WTC11 (cell line): ENCODE results near the gene AMD1. TPM values are rescaled to one million over a fixed set of nuclear protein-coding genes. Genes with fewer than 3 reads are reported as not detected.
"Not testable (repeated sequence)": the region's sequence is repeated elsewhere in the genome, so short reads cannot be mapped to it uniquely, and the experiment has no call there.

Source experiments
- ATAC-seq: fragments of 200-7000 bp; cut with Tn5 transposase; 2 replicates; pipeline ENCODE4 v1.10.0; 2021; ENCODE audit warnings: mild to moderate bottlenecking, moderate library complexity
- CTCF ChIA-PET: fragments of 300-600 bp; sonication (Branson Sonifier 250); formaldehyde crosslinking; loops from one replicate; lab custom pipeline; 2021; ENCODE audit warnings: antibody characterized with exemption; lab: Charles Lee
- POLR2A ChIA-PET: fragments of 350-600 bp; sonication (Branson Sonifier 250); formaldehyde crosslinking; loops from one replicate; lab custom pipeline; 2021; ENCODE audit warnings: antibody characterized with exemption; lab: Charles Lee
- DNase-seq: peaks from one replicate; pipeline ENCODE4 v3.0.0; 2021; ENCODE audit warnings: low spot score
- H3K27ac Mint-ChIP-seq: 2 replicates; pipeline ENCODE4 v1.8.0; 2021; ENCODE audit warnings: mixed read lengths
- H3K27me3 Mint-ChIP-seq: 2 replicates; pipeline ENCODE4 v1.8.0; 2021; ENCODE audit warnings: low read depth, mild to moderate bottlenecking, moderate library complexity, mixed read lengths
- H3K36me3 Mint-ChIP-seq: 2 replicates; pipeline ENCODE4 v1.8.0; 2021; ENCODE audit warnings: mixed read lengths
- H3K4me1 Mint-ChIP-seq: 2 replicates; pipeline ENCODE4 v1.8.0; 2022; ENCODE audit warnings: mixed read lengths
- H3K4me3 Mint-ChIP-seq: 2 replicates; pipeline ENCODE4 v1.8.0; 2021; ENCODE audit warnings: mild to moderate bottlenecking, moderate library complexity, mixed read lengths
- H3K9me3 Mint-ChIP-seq: 2 replicates; pipeline ENCODE4 v1.8.0; 2021; ENCODE audit warnings: mixed read lengths
- ETV6 ChIP-seq: sonication (generic); formaldehyde crosslinking; IDR thresholded peaks from 2 replicates; pipeline ENCODE4 v1.8.1; 2022; ENCODE audit warnings: mild to moderate bottlenecking, missing genetic modification reagents
- GTF2I ChIP-seq: fragments of 250-450 bp; sonication (Bioruptor Pico); conservative IDR thresholded peaks from 2 replicates; pipeline ENCODE4 v1.4.0; 2021; ENCODE audit warnings: mild to moderate bottlenecking
- HMGA2 ChIP-seq: fragments of 250-450 bp; sonication (Bioruptor Pico); IDR thresholded peaks from 2 replicates; pipeline ENCODE4 v1.4.0; 2021; ENCODE audit warnings: mild to moderate bottlenecking, moderate library complexity
- KAT7 ChIP-seq: sonication (generic); formaldehyde crosslinking; IDR thresholded peaks from 2 replicates; pipeline ENCODE4 v1.8.1; 2023; ENCODE audit warnings: missing genetic modification reagents, mild to moderate bottlenecking, borderline replicate concordance
- NFYB ChIP-seq: sonication (generic); formaldehyde crosslinking; conservative IDR thresholded peaks from 2 replicates; pipeline ENCODE4 v1.8.0; 2022; ENCODE audit warnings: low read depth, missing genetic modification reagents
- NR1H2 ChIP-seq: sonication (generic); formaldehyde crosslinking; IDR thresholded peaks from 2 replicates; pipeline ENCODE4 v1.9.0; 2021; ENCODE audit warnings: mild to moderate bottlenecking, moderate library complexity, missing genetic modification reagents
- OVOL2 ChIP-seq: fragments of 250-450 bp; sonication (Bioruptor Pico); IDR thresholded peaks from 2 replicates; pipeline ENCODE4 v1.9.0; 2021; ENCODE audit warnings: mild to moderate bottlenecking, borderline replicate concordance
- RELA ChIP-seq: sonication (generic); formaldehyde crosslinking; IDR thresholded peaks from 2 replicates; pipeline ENCODE4 v1.8.1; 2022; ENCODE audit warnings: missing genetic modification reagents, mild to moderate bottlenecking, borderline replicate concordance
- SMAD4 ChIP-seq: sonication (generic); formaldehyde crosslinking; IDR thresholded peaks from 2 replicates; pipeline ENCODE4 v1.8.0; 2022; ENCODE audit warnings: mild to moderate bottlenecking, missing genetic modification reagents
- SOX15 ChIP-seq: fragments of 250-450 bp; sonication (Bioruptor Pico); IDR thresholded peaks from 2 replicates; pipeline ENCODE4 v1.9.0; 2021; ENCODE audit warnings: mild to moderate bottlenecking
- SP1 ChIP-seq: sonication (generic); formaldehyde crosslinking; conservative IDR thresholded peaks from 2 replicates; pipeline ENCODE4 v1.8.1; 2022; ENCODE audit warnings: missing genetic modification reagents
- TEAD1 ChIP-seq: sonication (generic); formaldehyde crosslinking; IDR thresholded peaks from 2 replicates; pipeline ENCODE4 v1.8.0; 2022; ENCODE audit warnings: mild to moderate bottlenecking, missing genetic modification reagents
- ZBTB21 ChIP-seq: sonication (generic); formaldehyde crosslinking; IDR thresholded peaks from 2 replicates; pipeline ENCODE4 v1.8.1; 2023; ENCODE audit warnings: mild to moderate bottlenecking, missing genetic modification reagents, borderline replicate concordance
- ZNF138 ChIP-seq: sonication (generic); formaldehyde crosslinking; conservative IDR thresholded peaks from 2 replicates; pipeline ENCODE4 v1.8.1; 2022; ENCODE audit warnings: mild to moderate bottlenecking, moderate library complexity, missing genetic modification reagents
- ZNF317 ChIP-seq: sonication (generic); formaldehyde crosslinking; IDR thresholded peaks from 2 replicates; pipeline ENCODE4 v1.8.1; 2023; ENCODE audit warnings: low read depth, mild to moderate bottlenecking, moderate library complexity, missing genetic modification reagents, borderline replicate concordance
- ZNF416 ChIP-seq: fragments of 250-450 bp; sonication (Bioruptor Pico); IDR thresholded peaks from 2 replicates; pipeline ENCODE4 v1.9.0; 2021; ENCODE audit warnings: mild to moderate bottlenecking, inconsistent platforms
- total RNA-seq: library from RNA; stranded (reverse); gene quantifications from 3 replicates; pipeline ENCODE4 v1.2.3, GENCODE V29; 2021
- TF ChIP-seq, protein P1 (sequence below): sonication (generic); formaldehyde crosslinking; IDR thresholded peaks from 2 replicates; pipeline ENCODE4 v1.8.1; 2023; ENCODE audit warnings: mild to moderate bottlenecking, missing genetic modification reagents
- TF ChIP-seq, protein P2 (sequence below): sonication (generic); formaldehyde crosslinking; IDR thresholded peaks from 2 replicates; pipeline ENCODE4 v1.8.1; 2022; ENCODE audit warnings: low read depth, mild to moderate bottlenecking, moderate library complexity, missing genetic modification reagents, borderline replicate concordance
- TF ChIP-seq, protein P3 (sequence below): fragments of 250-450 bp; sonication (Bioruptor Pico); conservative IDR thresholded peaks from 2 replicates; pipeline ENCODE4 v1.9.0; 2021; ENCODE audit warnings: mild to moderate bottlenecking

AMD1 gene
- total RNA-seq, 1 experiment from 2014 or later = 122 TPM

DNA sequence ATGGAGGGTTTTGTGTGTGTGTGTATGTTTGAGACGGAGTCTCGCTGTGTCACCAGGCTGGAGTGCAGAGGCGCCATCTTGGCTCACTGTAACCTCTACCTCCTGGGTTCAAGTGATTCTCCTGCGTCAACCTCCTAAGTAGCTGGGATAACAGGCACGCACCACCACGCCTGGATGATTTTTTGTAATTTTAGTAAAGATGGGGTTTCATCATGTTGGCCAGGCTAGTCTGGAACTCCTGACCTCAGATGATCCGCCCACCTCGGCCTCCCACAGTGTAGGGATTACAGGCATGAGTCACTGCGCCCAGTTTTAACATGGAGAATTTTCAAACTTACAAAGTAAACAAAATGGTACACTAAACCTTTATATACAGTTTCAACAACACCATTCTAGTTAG lies 22.8 kb downstream of the AMD1 start (continued):
- TF ChIP-seq OVOL2 (CRISPR knock-in tag) (no peak), ZNF138 (no peak), ZBTB21 (no peak), KAT7 (no peak), TEAD1 (CRISPR knock-in tag) (no peak), SMAD4 (CRISPR knock-in tag) (no peak), ETV6 (no peak)
- TF ChIP-seq, protein P1, sequence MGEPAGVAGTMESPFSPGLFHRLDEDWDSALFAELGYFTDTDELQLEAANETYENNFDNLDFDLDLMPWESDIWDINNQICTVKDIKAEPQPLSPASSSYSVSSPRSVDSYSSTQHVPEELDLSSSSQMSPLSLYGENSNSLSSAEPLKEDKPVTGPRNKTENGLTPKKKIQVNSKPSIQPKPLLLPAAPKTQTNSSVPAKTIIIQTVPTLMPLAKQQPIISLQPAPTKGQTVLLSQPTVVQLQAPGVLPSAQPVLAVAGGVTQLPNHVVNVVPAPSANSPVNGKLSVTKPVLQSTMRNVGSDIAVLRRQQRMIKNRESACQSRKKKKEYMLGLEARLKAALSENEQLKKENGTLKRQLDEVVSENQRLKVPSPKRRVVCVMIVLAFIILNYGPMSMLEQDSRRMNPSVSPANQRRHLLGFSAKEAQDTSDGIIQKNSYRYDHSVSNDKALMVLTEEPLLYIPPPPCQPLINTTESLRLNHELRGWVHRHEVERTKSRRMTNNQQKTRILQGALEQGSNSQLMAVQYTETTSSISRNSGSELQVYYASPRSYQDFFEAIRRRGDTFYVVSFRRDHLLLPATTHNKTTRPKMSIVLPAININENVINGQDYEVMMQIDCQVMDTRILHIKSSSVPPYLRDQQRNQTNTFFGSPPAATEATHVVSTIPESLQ (CRISPR knock-in tag) = no peak
- TF ChIP-seq, protein P2, sequence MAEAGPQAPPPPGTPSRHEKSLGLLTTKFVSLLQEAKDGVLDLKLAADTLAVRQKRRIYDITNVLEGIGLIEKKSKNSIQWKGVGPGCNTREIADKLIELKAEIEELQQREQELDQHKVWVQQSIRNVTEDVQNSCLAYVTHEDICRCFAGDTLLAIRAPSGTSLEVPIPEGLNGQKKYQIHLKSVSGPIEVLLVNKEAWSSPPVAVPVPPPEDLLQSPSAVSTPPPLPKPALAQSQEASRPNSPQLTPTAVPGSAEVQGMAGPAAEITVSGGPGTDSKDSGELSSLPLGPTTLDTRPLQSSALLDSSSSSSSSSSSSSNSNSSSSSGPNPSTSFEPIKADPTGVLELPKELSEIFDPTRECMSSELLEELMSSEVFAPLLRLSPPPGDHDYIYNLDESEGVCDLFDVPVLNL = no peak
- TF ChIP-seq, all 79 proteins: peak for 0

DNA sequence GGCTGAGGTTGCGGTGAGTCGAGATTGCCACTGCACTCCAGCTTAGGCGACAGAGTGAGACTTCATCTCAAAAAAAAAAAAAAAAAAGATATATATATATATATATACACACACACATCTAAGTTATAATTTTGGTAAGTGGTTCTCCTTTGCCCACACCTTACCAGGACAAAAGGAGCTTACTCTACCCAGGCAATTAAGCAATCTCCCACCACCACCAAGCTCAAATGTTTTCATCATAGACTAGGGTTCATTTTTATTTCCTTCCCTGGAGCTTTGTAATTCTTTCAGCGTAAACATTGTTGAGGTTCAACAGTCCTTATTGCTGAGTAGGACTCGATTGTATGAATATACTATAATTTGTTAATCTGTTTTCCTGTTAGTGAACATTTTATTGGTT lies 23.5 kb downstream of the AMD1 start:
- H3K4me1 Mint-ChIP-seq = no peaks in the 10 kb centered on the region
- H3K27me3 Mint-ChIP-seq = no peaks in the 10 kb centered on the region
- ChIA-PET CTCF (interaction anchor here (0.7 kb wide), 1 partner anchor 12 kb away, joined by 3 read pairs; no protein-coding TSS in a partner anchor), POLR2A (interaction anchor here (0.7 to 1.2 kb wide), 2 partner anchors 24 to 221 kb away, joined by 3 to 4 read pairs; partner anchors contain the start of gene AMD1)
- peaks cover under 1% of the 10 kb centered on the region for H3K9me3 Mint-ChIP-seq
- H3K4me3 Mint-ChIP-seq = no peak overlapping the region
- TF ChIP-seq RELA (CRISPR knock-in tag) (no peak), SP1 (CRISPR knock-in tag) (no peak), ZNF317 (CRISPR knock-in tag) (no peak), NR1H2 (CRISPR knock-in tag) (no peak), SOX15 (CRISPR knock-in tag) (no peak), ZNF138 (no peak), ZNF416 (CRISPR knock-in tag) (no peak), NFYB (CRISPR knock-in tag) (no peak), HMGA2 (CRISPR knock-in tag) (no peak)
- TF ChIP-seq, protein P3, sequence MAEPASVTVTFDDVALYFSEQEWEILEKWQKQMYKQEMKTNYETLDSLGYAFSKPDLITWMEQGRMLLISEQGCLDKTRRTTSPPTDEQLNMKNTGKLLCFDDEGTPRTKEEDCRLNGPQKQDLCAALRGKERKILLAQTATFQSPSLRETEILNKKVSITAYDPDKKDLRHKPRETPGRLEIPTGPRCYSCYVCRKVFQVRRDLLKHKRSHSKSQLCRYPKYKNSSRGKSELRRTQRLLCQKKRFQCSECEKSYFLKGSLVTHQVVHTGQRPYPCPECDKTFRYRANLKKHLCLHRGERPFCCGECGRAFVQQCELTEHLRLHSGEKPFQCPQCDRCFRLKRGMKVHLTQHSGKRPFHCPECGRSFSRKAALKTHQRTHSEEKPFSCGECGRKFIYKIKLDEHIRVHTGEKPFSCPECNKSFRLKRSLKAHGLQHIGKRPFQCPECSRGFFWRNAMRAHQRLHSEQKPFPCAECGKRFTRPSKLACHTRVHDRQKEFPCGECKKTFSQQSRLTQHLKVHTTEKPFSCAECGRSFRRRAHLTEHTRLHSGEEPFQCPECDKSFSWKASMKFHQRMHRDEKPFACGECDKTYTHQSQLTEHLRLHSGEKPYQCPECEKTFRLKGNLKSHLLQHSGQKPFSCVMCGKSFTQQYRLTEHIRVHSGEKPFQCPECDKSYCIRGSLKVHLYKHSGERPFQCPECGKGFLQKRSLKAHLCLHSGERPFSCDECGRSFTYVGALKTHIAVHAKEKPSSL (CRISPR knock-in tag) = no peak
- H3K27ac Mint-ChIP-seq = no peak overlapping the region
- peaks cover 49% of the 10 kb centered on the region for H3K36me3 Mint-ChIP-seq
- DNase-seq = no peak
- no peak for ATAC-seq

DNA sequence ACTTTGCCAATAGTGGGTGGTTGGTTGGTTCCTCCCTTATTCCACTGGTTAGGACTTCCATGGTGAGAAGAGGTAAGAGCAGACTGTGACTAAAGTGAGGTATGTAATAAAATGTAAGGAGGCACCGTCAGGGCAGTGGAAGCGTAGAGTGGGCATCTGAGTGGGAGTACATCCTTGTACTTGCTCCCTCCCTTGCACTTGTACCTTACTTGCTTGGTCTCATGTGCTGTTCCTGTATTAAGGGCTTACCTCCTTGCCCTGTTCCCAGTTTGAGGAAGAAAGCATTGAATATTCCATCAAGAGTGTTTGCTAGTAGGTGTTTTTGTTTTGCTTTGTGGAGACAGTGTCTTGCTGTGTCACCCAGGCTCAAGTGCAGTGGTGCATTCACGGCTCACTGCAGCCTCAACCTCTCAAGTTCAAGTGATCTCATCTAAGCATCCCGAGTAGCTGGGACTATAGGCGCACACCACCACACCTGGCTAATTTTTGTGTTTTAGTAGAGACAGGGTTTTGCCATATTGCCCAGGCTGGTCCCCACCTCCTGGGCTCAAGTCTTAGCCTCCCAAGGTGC lies 25.5 kb downstream of the AMD1 start:
- peaks cover 20% of the 10 kb centered on the region for H3K9me3 Mint-ChIP-seq
- DNase-seq = no peak
- H3K4me3 Mint-ChIP-seq = no peak overlapping the region
- H3K27me3 Mint-ChIP-seq = peaks cover 4% of the 10 kb centered on the region; the same call in 1 of the 2 replicates
- no peak for TF ChIP-seq GTF2I (CRISPR knock-in tag)
- TF ChIP-seq, all 79 proteins: peak for 0
- Mint-ChIP-seq H3K27ac (peak overlapping the region; percentile 21; the same call in 1 of the 2 replicates), H3K36me3 (peaks cover 47% of the 10 kb centered on the region), H3K4me1 (no peaks in the 10 kb centered on the region)
- ChIA-PET CTCF (no interaction called here), POLR2A (no interaction called here)
- no peak for ATAC-seq

DNA sequence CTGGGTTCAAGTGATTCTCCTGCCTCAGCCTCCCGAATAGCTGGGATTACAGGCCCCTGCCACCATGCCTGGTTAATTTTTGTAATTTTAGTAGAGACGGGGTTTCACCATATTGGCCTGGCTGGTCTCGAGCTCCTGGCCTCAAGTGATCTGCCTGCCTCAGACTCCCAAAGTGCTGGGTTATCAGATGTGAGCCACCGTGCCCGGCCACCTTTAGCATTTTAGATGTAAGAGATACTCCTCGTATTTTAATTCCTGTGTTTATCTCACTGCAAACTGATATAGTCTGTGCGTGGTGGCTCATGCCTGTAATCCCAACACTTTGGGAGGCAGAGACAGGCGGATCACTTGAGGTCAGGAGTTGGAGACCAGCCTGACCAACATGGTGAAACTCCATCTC lies 27.0 kb downstream of the AMD1 start:
- H3K4me3 Mint-ChIP-seq, ATAC-seq, DNase-seq, H3K27ac Mint-ChIP-seq, H3K4me1 Mint-ChIP-seq: not testable (repeated sequence)
- peaks cover 10% of the 10 kb centered on the region for H3K27me3 Mint-ChIP-seq
- peaks cover 45% of the 10 kb centered on the region for H3K36me3 Mint-ChIP-seq
- H3K9me3 Mint-ChIP-seq = peaks cover 33% of the 10 kb centered on the region
- ChIA-PET CTCF (interaction anchor here (1.2 kb wide), 1 partner anchor 219 kb away, joined by 3 read pairs; no protein-coding TSS in a partner anchor), POLR2A (interaction anchor here (0.6 to 1.0 kb wide), 2 partner anchors 202 to 380 kb away, joined by 3 read pairs; no protein-coding TSS in a partner anchor)
